Loucy (cell line): ENCODE results near the gene CERK.

Experiments
- H2AFZ ChIP-seq: fragments of 200-600 bp; sonication (generic); 2 replicates; pipeline ENCODE4 v1.6.0; 2016; ENCODE audit warnings: antibody characterized with exemption, mild to moderate bottlenecking, low read length, moderate library complexity
- H3F3A ChIP-seq: fragments of 200-600 bp; 2 replicates; pipeline ENCODE4 v1.6.0; 2016; ENCODE audit warnings: antibody characterized with exemption, low read depth, mild to moderate bottlenecking
- H3K27me3 ChIP-seq: fragments of 200-600 bp; sonication (generic); 2 replicates; pipeline ENCODE4 v1.6.1; 2014; ENCODE audit warnings: low read length, mild to moderate bottlenecking; ENCODE audit not compliant: insufficient read depth, poor library complexity, severe bottlenecking
- H3K36me3 ChIP-seq: fragments of 200-600 bp; sonication (generic); 2 replicates; pipeline ENCODE4 v1.6.1; 2016; ENCODE audit warnings: low read length; ENCODE audit not compliant: insufficient read depth
- H3K4me1 ChIP-seq: fragments of 200-600 bp; sonication (generic); 2 replicates; pipeline ENCODE4 v1.5.1; 2014; ENCODE audit warnings: low read length, mild to moderate bottlenecking; ENCODE audit not compliant: insufficient read depth, poor library complexity, severe bottlenecking
- H3K4me2 ChIP-seq: fragments of 200-600 bp; sonication (generic); 2 replicates; pipeline ENCODE4 v1.6.0; 2014; ENCODE audit warnings: antibody characterized with exemption, low read length, low read depth, mild to moderate bottlenecking; ENCODE audit not compliant: poor library complexity, severe bottlenecking
- H3K4me3 ChIP-seq: fragments of 200-600 bp; sonication (generic); 2 replicates; pipeline ENCODE4 v1.5.1; 2014; ENCODE audit warnings: low read length, mild to moderate bottlenecking, mixed read lengths; ENCODE audit not compliant: poor library complexity, severe bottlenecking
- H3K79me2 ChIP-seq: fragments of 200-600 bp; sonication (generic); 2 replicates; pipeline ENCODE4 v1.6.1; 2014; ENCODE audit warnings: low read length; ENCODE audit not compliant: insufficient read depth
- H3K9ac ChIP-seq: fragments of 200-600 bp; sonication (generic); 2 replicates; pipeline ENCODE4 v1.6.0; 2014; ENCODE audit warnings: mild to moderate bottlenecking, low read depth, low read length, moderate library complexity; ENCODE audit not compliant: poor library complexity, severe bottlenecking
- H3K9me2 ChIP-seq: fragments of 200-600 bp; sonication (generic); replicated peaks from 2 replicates; pipeline ENCODE4 v1.6.1; 2016; ENCODE audit warnings: low read depth, low read length, mixed read lengths
- H3K9me3 ChIP-seq: fragments of 200-600 bp; sonication (generic); 2 replicates; pipeline ENCODE4 v1.6.1; 2014; ENCODE audit warnings: mild to moderate bottlenecking, antibody characterized with exemption, low read length, low read depth; ENCODE audit not compliant: insufficient read depth
- H4K20me1 ChIP-seq: fragments of 200-600 bp; sonication (generic); 2 replicates; pipeline ENCODE4 v1.6.0; 2014; ENCODE audit warnings: antibody characterized with exemption, low read length, mild to moderate bottlenecking; ENCODE audit not compliant: insufficient read depth, poor library complexity, severe bottlenecking
- CTCF ChIP-seq: fragments of 200-600 bp; sonication (generic); conservative IDR thresholded peaks from 2 replicates; pipeline ENCODE4 v1.5.1; 2014; ENCODE audit warnings: mild to moderate bottlenecking, antibody characterized with exemption, low read length
- EZH2phosphoT487 ChIP-seq: fragments of 200-600 bp; IDR thresholded peaks from 2 replicates; pipeline ENCODE4 v1.6.1; 2018; ENCODE audit warnings: antibody characterized with exemption, mild to moderate bottlenecking, moderate library complexity, borderline replicate concordance

Gene CERK

GRCh38 chr22:46690146-46690545 lies 47.9 kb downstream of the CERK start:
- H3K9me3 ChIP-seq, result no peaks in the 10 kb centered on the region
- no peaks in the 10 kb centered on the region for H3K79me2 ChIP-seq
- H3K27me3 ChIP-seq, result no peaks in the 10 kb centered on the region
- H3F3A ChIP-seq, result no peaks in the 10 kb centered on the region
- no peak overlapping the region for H3K9ac ChIP-seq
- H4K20me1 ChIP-seq, result no peaks in the 10 kb centered on the region
- H3K4me3 ChIP-seq, result no peak overlapping the region
- TF ChIP-seq CTCF, result no peak
- no peak for TF ChIP-seq EZH2phosphoT487
- peaks cover 71% of the 10 kb centered on the region; the same call in 1 of the 2 replicates for H3K36me3 ChIP-seq
- H3K4me1 ChIP-seq, result peaks cover 3% of the 10 kb centered on the region
- H3K9me2 ChIP-seq, result no peaks in the 10 kb centered on the region
- no peak overlapping the region for H2AFZ ChIP-seq
- no peak overlapping the region for H3K4me2 ChIP-seq

- peaks cover 59% of the 10 kb centered on the region; the same call in 1 of the 2 replicates for H3K36me3 ChIP-seq
- no peak overlapping the region for H3K4me2 ChIP-seq
- no peak overlapping the region for H3K4me3 ChIP-seq
- H3K79me2 ChIP-seq, result no peaks in the 10 kb centered on the region
- H3F3A ChIP-seq, result no peaks in the 10 kb centered on the region
- TF ChIP-seq EZH2phosphoT487 (no peak), CTCF (no peak)
- H3K9me2 ChIP-seq, result no peaks in the 10 kb centered on the region
- H3K9me3 ChIP-seq, result no peaks in the 10 kb centered on the region
- H2AFZ ChIP-seq, result no peak overlapping the region
- no peaks in the 10 kb centered on the region for H3K27me3 ChIP-seq
- no peak overlapping the region for H3K9ac ChIP-seq
- H3K4me1 ChIP-seq, result peaks cover 3% of the 10 kb centered on the region
- H4K20me1 ChIP-seq, result no peaks in the 10 kb centered on the region
These were observed 49.1 kb downstream of the CERK start for GRCh38 chr22:46688949-46689348.

GRCh38 chr22:46687460-46687859 lies 50.6 kb downstream of the CERK start:
- no peak overlapping the region for H3K4me3 ChIP-seq
- H3K9me2 ChIP-seq, result no peaks in the 10 kb centered on the region
- H3K27me3 ChIP-seq, result no peaks in the 10 kb centered on the region
- peaks cover 3% of the 10 kb centered on the region for H3K4me1 ChIP-seq
- H3K79me2 ChIP-seq, result no peaks in the 10 kb centered on the region
- H2AFZ ChIP-seq, result no peak overlapping the region
- no peaks in the 10 kb centered on the region for H3F3A ChIP-seq
- H4K20me1 ChIP-seq, result no peaks in the 10 kb centered on the region
- peaks cover 49% of the 10 kb centered on the region; the same call in 1 of the 2 replicates for H3K36me3 ChIP-seq
- no peak for TF ChIP-seq CTCF
- TF ChIP-seq EZH2phosphoT487, result no peak
- H3K9ac ChIP-seq, result no peak overlapping the region
- H3K4me2 ChIP-seq, result no peak overlapping the region
- no peaks in the 10 kb centered on the region for H3K9me3 ChIP-seq
